GM23338 (cell line): ENCODE measurements around the gene COL26A1. TPM values are rescaled to one million over a fixed set of nuclear protein-coding genes. Genes with fewer than 3 reads are reported as not detected.
A peak's percentile ranks its signal among the peaks of the same experiment; 100 is the strongest.

Experiments
- ATAC-seq: fragments of 200-7000 bp; cut with Tn5 transposase; 3 replicates; pipeline ENCODE4 v1.9.1; 2020
- DNase-seq: peaks from one replicate; pipeline ENCODE4 v3.0.0-alpha.2; 2015; ENCODE audit warnings: low spot score
- H2AFZ ChIP-seq: fragments of 200-600 bp; sonication (generic); 2 replicates; pipeline ENCODE4 v1.8.0; 2016; ENCODE audit warnings: antibody characterized with exemption, mild to moderate bottlenecking, moderate library complexity
- H3F3A ChIP-seq: fragments of 200-600 bp; sonication (generic); replicated peaks from 2 replicates; pipeline ENCODE4 v1.8.0; 2017; ENCODE audit warnings: antibody characterized with exemption, mixed run types, low read depth
- H3K27ac ChIP-seq: fragments of 200-600 bp; sonication (generic); 2 replicates; pipeline ENCODE4 v1.6.1; 2016; ENCODE audit warnings: low read depth
- H3K27me3 ChIP-seq: fragments of 200-600 bp; sonication (generic); 2 replicates; pipeline ENCODE4 v1.8.0; 2016; ENCODE audit warnings: mild to moderate bottlenecking, mixed run types, moderate library complexity; ENCODE audit not compliant: insufficient read depth
- H3K36me3 ChIP-seq: fragments of 200-600 bp; sonication (generic); 2 replicates; pipeline ENCODE4 v1.8.0; 2016; ENCODE audit warnings: mild to moderate bottlenecking; ENCODE audit not compliant: insufficient read depth
- H3K4me1 ChIP-seq: fragments of 200-600 bp; sonication (generic); 2 replicates; pipeline ENCODE4 v1.8.0; 2016; ENCODE audit warnings: mild to moderate bottlenecking, moderate library complexity; ENCODE audit not compliant: insufficient read depth
- H3K4me2 ChIP-seq: fragments of 200-600 bp; sonication (generic); 2 replicates; pipeline ENCODE4 v1.7.1; 2017; ENCODE audit warnings: mixed run types
- H3K4me3 ChIP-seq: fragments of 200-600 bp; sonication (generic); 2 replicates; pipeline ENCODE4 v1.6.1; 2016; ENCODE audit warnings: mixed run types
- H3K79me2 ChIP-seq: fragments of 200-600 bp; sonication (generic); replicated peaks from 2 replicates; pipeline ENCODE4 v1.8.0; 2017; ENCODE audit warnings: mild to moderate bottlenecking; ENCODE audit not compliant: insufficient read depth
- H3K9me2 ChIP-seq: fragments of 200-600 bp; sonication (generic); 2 replicates; pipeline ENCODE4 v1.8.0; 2017; ENCODE audit not compliant: insufficient read depth
- H4K20me1 ChIP-seq: fragments of 200-600 bp; sonication (generic); replicated peaks from 2 replicates; pipeline ENCODE4 v1.8.0; 2017; ENCODE audit warnings: mild to moderate bottlenecking; ENCODE audit not compliant: insufficient read depth
- H3K27ac Mint-ChIP-seq: 2 replicates; pipeline ENCODE4 v1.8.0; 2020; ENCODE audit warnings: inconsistent platforms, mild to moderate bottlenecking, moderate library complexity, mixed read lengths
- H3K27me3 Mint-ChIP-seq: 3 replicates; pipeline ENCODE4 v1.8.0; 2022; ENCODE audit warnings: low read depth, mild to moderate bottlenecking, moderate library complexity, mixed read lengths, inconsistent platforms; ENCODE audit not compliant: insufficient read depth, poor library complexity
- H3K36me3 Mint-ChIP-seq: 3 replicates; pipeline ENCODE4 v1.8.0; 2021; ENCODE audit warnings: low read depth, mild to moderate bottlenecking, inconsistent platforms, moderate library complexity, mixed read lengths
- H3K4me1 Mint-ChIP-seq: 3 replicates; pipeline ENCODE4 v1.8.0; 2020; ENCODE audit warnings: mild to moderate bottlenecking, inconsistent platforms, mixed read lengths
- H3K4me3 Mint-ChIP-seq: 3 replicates; pipeline ENCODE4 v1.8.0; 2021; ENCODE audit warnings: moderate library complexity, mild to moderate bottlenecking, inconsistent platforms, mixed read lengths
- H3K9me3 Mint-ChIP-seq: 3 replicates; pipeline ENCODE4 v1.8.0; 2020; ENCODE audit warnings: moderate library complexity, mild to moderate bottlenecking, inconsistent platforms, mixed read lengths
- EZH2 ChIP-seq: fragments of 200-600 bp; sonication (generic); IDR thresholded peaks from one replicate; pipeline ENCODE4 v1.8.0; 2017; ENCODE audit warnings: antibody characterized with exemption, mild to moderate bottlenecking, low read depth; ENCODE audit not compliant: unreplicated experiment
- EZH2phosphoT487 ChIP-seq: fragments of 200-600 bp; sonication (generic); IDR thresholded peaks from one replicate; pipeline ENCODE4 v1.8.1; 2018; ENCODE audit warnings: antibody characterized with exemption; ENCODE audit not compliant: unreplicated experiment
- JUNB ChIP-seq: IDR thresholded peaks from one replicate; pipeline ENCODE4 v1.6.1; 2016; ENCODE audit warnings: antibody characterized with exemption; ENCODE audit not compliant: unreplicated experiment
- STAT1 ChIP-seq: IDR thresholded peaks from one replicate; pipeline ENCODE4 v1.6.1; 2016; ENCODE audit warnings: antibody characterized with exemption; ENCODE audit not compliant: unreplicated experiment
- ZNF114 ChIP-seq: fragments of 250-450 bp; sonication (Bioruptor Pico); IDR thresholded peaks from 2 replicates; pipeline ENCODE4 v1.5.0; 2020; ENCODE audit warnings: mild to moderate bottlenecking, moderate library complexity
- polyA plus RNA-seq: library from polyadenylated mRNA; unstranded; fragments of >200 nt; fragmentation: Nextera tagmentation; extraction: Ambion mirVana; gene quantifications from 2 replicates; pipeline ENCODE4 v1.2.1, GENCODE V29; 2016
- total RNA-seq: library from RNA; depleted of rRNA; stranded (reverse); fragments of >200 nt; shearing (Covaris generic); gene quantifications from 2 replicates; pipeline ENCODE4 v1.2.3, GENCODE V29; 2014
- TF ChIP-seq, protein P1 (sequence below): IDR thresholded peaks from 2 replicates; pipeline ENCODE4 v1.6.1; 2016; ENCODE audit warnings: antibody characterized with exemption
- TF ChIP-seq, protein P2 (sequence below): IDR thresholded peaks from one replicate; pipeline ENCODE4 v1.6.1; 2018; ENCODE audit warnings: antibody characterized with exemption; ENCODE audit not compliant: unreplicated experiment
- TF ChIP-seq, protein P3 (sequence below), 2 experiments: fragments of 200-600 bp in 1 of 2; sonication (generic) in 1 of 2; conservative IDR thresholded peaks; 2 replicates each; pipeline versions ENCODE4 v1.5.1 to v1.6.1; 2016 to 2017; ENCODE audit warnings: antibody characterized with exemption in 2 of 2, low read depth in 2 of 2, mild to moderate bottlenecking in 2 of 2, moderate library complexity in 1 of 2
- TF ChIP-seq, protein P4 (sequence below): fragments of 250-450 bp; sonication (Bioruptor Pico); IDR thresholded peaks from 2 replicates; pipeline ENCODE4 v1.5.0; 2020; ENCODE audit warnings: mild to moderate bottlenecking, moderate library complexity

COL26A1 gene
- total and polyA plus RNA-seq, 2 experiments from 2014 or later = 17.8 to 55.0 TPM

DNA sequence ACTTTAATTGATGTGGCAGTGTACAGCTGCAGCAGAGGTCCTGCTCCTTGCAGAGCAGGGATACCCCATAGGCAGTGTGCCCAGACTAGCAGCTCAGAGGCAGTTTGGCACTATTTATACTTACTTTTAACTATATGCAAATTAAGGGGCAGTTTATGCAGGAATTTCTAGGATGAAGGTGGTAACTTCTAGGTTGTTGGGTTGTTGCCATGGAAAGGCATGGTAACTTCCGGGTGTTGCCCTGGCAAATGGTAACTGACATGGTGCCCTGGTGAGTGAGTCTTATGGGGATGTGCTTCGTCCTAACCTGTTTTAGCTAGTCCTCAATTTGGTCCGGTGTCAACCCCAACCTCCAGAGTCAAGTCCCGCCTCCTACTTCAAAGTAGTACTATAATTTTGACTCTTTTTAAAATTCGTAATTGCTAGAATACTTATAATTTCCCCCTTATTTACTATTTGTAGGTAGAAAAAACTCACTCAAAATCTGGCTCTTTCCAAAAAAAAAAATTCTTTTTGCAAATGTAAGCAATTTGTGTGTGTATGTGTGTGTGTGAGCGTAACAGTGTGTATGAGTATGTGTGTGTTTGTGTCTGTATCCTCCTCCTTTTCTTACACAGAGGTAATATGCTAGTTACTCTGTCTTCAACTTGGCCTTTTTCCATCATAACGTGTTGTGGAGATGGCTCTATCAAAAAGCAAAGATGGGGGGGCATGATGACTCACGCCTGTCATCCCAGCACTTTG lies 5.9 kb downstream of the COL26A1 start (continued):
- TF ChIP-seq ZNF114 (CRISPR knock-in tag) (no peak), EZH2 (no peak), JUNB (no peak), EZH2phosphoT487 (no peak), STAT1 (no peak)
- TF ChIP-seq, protein P1, sequence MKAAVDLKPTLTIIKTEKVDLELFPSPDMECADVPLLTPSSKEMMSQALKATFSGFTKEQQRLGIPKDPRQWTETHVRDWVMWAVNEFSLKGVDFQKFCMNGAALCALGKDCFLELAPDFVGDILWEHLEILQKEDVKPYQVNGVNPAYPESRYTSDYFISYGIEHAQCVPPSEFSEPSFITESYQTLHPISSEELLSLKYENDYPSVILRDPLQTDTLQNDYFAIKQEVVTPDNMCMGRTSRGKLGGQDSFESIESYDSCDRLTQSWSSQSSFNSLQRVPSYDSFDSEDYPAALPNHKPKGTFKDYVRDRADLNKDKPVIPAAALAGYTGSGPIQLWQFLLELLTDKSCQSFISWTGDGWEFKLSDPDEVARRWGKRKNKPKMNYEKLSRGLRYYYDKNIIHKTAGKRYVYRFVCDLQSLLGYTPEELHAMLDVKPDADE = no peak

DNA sequence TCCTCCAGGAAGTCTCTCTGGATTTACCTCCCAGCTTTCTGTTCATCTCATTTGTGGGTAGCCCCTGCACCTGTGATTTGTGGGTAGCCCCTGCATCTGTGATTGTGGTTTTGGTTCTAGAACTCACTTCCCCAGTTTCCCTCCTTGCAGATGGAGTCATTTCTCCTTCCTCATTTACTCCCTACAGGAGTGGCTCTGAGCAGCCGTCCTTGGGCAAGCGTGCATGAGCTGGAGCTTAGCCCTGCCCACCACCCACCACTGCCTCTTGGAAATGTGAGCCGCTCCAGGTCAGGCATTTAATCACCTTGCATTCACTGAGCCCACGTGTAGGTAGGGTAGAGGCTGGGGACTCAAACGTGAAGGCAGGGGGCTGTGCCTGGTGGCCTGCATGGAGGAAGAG lies 8.2 kb downstream of the COL26A1 start:
- H3K4me2 ChIP-seq = no peak overlapping the region
- no peak overlapping the region for H3K4me3 ChIP-seq
- peaks cover 77% of the 10 kb centered on the region for H3K79me2 ChIP-seq
- no peak overlapping the region for H3K4me3 Mint-ChIP-seq
- ATAC-seq = peak; percentile 73
- H3K9me3 Mint-ChIP-seq = peaks cover 9% of the 10 kb centered on the region; the same call in 2 of the 3 replicates
- no peak for DNase-seq
- H3K27ac ChIP-seq = peak overlapping the region; percentile 32; the same call in 1 of the 2 replicates
- H3K36me3 ChIP-seq = no peaks in the 10 kb centered on the region
- H3K36me3 Mint-ChIP-seq = peaks cover 55% of the 10 kb centered on the region
- no peaks in the 10 kb centered on the region for H3K9me2 ChIP-seq
- H3K4me1 ChIP-seq = peaks cover 7% of the 10 kb centered on the region; the same call in 1 of the 2 replicates
- H3F3A ChIP-seq = no peaks in the 10 kb centered on the region
- H3K27ac Mint-ChIP-seq = no peak overlapping the region; the same call in 1 of the 2 replicates
- H2AFZ ChIP-seq = no peak overlapping the region
- H4K20me1 ChIP-seq = peaks cover 7% of the 10 kb centered on the region; the same call in 1 of the 2 replicates
- no peaks in the 10 kb centered on the region for H3K27me3 ChIP-seq
- H3K27me3 Mint-ChIP-seq = peaks cover 2% of the 10 kb centered on the region
- peaks cover 23% of the 10 kb centered on the region for H3K4me1 Mint-ChIP-seq
- TF ChIP-seq EZH2 (no peak), STAT1 (no peak)
- TF ChIP-seq, protein P1 = no peak
- TF ChIP-seq, protein P2, sequence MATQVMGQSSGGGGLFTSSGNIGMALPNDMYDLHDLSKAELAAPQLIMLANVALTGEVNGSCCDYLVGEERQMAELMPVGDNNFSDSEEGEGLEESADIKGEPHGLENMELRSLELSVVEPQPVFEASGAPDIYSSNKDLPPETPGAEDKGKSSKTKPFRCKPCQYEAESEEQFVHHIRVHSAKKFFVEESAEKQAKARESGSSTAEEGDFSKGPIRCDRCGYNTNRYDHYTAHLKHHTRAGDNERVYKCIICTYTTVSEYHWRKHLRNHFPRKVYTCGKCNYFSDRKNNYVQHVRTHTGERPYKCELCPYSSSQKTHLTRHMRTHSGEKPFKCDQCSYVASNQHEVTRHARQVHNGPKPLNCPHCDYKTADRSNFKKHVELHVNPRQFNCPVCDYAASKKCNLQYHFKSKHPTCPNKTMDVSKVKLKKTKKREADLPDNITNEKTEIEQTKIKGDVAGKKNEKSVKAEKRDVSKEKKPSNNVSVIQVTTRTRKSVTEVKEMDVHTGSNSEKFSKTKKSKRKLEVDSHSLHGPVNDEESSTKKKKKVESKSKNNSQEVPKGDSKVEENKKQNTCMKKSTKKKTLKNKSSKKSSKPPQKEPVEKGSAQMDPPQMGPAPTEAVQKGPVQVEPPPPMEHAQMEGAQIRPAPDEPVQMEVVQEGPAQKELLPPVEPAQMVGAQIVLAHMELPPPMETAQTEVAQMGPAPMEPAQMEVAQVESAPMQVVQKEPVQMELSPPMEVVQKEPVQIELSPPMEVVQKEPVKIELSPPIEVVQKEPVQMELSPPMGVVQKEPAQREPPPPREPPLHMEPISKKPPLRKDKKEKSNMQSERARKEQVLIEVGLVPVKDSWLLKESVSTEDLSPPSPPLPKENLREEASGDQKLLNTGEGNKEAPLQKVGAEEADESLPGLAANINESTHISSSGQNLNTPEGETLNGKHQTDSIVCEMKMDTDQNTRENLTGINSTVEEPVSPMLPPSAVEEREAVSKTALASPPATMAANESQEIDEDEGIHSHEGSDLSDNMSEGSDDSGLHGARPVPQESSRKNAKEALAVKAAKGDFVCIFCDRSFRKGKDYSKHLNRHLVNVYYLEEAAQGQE = no peak
- TF ChIP-seq, protein P3, sequence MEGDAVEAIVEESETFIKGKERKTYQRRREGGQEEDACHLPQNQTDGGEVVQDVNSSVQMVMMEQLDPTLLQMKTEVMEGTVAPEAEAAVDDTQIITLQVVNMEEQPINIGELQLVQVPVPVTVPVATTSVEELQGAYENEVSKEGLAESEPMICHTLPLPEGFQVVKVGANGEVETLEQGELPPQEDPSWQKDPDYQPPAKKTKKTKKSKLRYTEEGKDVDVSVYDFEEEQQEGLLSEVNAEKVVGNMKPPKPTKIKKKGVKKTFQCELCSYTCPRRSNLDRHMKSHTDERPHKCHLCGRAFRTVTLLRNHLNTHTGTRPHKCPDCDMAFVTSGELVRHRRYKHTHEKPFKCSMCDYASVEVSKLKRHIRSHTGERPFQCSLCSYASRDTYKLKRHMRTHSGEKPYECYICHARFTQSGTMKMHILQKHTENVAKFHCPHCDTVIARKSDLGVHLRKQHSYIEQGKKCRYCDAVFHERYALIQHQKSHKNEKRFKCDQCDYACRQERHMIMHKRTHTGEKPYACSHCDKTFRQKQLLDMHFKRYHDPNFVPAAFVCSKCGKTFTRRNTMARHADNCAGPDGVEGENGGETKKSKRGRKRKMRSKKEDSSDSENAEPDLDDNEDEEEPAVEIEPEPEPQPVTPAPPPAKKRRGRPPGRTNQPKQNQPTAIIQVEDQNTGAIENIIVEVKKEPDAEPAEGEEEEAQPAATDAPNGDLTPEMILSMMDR (conservative IDR thresholded peaks at IDR 0.05; ENCODE audit: low read depth in 2 of 2) = no peak
- TF ChIP-seq, protein P4, sequence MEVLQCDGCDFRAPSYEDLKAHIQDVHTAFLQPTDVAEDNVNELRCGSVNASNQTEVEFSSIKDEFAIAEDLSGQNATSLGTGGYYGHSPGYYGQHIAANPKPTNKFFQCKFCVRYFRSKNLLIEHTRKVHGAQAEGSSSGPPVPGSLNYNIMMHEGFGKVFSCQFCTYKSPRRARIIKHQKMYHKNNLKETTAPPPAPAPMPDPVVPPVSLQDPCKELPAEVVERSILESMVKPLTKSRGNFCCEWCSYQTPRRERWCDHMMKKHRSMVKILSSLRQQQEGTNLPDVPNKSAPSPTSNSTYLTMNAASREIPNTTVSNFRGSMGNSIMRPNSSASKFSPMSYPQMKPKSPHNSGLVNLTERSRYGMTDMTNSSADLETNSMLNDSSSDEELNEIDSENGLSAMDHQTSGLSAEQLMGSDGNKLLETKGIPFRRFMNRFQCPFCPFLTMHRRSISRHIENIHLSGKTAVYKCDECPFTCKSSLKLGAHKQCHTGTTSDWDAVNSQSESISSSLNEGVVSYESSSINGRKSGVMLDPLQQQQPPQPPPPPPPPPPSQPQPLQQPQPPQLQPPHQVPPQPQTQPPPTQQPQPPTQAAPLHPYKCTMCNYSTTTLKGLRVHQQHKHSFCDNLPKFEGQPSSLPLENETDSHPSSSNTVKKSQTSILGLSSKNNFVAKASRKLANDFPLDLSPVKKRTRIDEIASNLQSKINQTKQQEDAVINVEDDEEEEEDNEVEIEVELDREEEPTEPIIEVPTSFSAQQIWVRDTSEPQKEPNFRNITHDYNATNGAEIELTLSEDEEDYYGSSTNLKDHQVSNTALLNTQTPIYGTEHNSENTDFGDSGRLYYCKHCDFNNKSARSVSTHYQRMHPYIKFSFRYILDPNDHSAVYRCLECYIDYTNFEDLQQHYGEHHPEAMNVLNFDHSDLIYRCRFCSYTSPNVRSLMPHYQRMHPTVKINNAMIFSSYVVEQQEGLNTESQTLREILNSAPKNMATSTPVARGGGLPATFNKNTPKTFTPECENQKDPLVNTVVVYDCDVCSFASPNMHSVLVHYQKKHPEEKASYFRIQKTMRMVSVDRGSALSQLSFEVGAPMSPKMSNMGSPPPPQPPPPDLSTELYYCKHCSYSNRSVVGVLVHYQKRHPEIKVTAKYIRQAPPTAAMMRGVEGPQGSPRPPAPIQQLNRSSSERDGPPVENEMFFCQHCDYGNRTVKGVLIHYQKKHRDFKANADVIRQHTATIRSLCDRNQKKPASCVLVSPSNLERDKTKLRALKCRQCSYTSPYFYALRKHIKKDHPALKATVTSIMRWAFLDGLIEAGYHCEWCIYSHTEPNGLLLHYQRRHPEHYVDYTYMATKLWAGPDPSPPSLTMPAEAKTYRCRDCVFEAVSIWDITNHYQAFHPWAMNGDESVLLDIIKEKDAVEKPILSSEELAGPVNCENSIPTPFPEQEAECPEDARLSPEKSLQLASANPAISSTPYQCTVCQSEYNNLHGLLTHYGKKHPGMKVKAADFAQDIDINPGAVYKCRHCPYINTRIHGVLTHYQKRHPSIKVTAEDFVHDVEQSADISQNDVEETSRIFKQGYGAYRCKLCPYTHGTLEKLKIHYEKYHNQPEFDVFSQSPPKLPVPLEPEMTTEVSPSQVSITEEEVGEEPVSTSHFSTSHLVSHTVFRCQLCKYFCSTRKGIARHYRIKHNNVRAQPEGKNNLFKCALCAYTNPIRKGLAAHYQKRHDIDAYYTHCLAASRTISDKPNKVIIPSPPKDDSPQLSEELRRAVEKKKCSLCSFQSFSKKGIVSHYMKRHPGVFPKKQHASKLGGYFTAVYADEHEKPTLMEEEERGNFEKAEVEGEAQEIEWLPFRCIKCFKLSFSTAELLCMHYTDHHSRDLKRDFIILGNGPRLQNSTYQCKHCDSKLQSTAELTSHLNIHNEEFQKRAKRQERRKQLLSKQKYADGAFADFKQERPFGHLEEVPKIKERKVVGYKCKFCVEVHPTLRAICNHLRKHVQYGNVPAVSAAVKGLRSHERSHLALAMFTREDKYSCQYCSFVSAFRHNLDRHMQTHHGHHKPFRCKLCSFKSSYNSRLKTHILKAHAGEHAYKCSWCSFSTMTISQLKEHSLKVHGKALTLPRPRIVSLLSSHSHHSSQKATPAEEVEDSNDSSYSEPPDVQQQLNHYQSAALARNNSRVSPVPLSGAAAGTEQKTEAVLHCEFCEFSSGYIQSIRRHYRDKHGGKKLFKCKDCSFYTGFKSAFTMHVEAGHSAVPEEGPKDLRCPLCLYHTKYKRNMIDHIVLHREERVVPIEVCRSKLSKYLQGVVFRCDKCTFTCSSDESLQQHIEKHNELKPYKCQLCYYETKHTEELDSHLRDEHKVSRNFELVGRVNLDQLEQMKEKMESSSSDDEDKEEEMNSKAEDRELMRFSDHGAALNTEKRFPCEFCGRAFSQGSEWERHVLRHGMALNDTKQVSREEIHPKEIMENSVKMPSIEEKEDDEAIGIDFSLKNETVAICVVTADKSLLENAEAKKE (CRISPR knock-in tag) = no peak
